Right lobe of liver (tissue), 4 donors: Measurements from ENCODE around the gene APOA4.

Experiments used
- CTCF ChIP-seq, 4 donors: fragments of 200-600 bp in 3 of 4; fragments of 450-650 bp in 1 of 4; IDR thresholded peaks; one replicate each; pipeline versions ENCODE4 v1.5.1 to v1.8.0; 2016 to 2022; ENCODE audit warnings: antibody characterized with exemption in 4 of 4, mild to moderate bottlenecking in 2 of 4
- POLR2A ChIP-seq: fragments of 450-650 bp; IDR thresholded peaks from one replicate; pipeline ENCODE4 v1.6.1; 2017; ENCODE audit warnings: antibody characterized with exemption, mild to moderate bottlenecking
- donor health status: DM: no; HTN: no; CAD: no.
- donor health status: DM: no; HTN: no; CAD: no.
- donor health status: DM: no; HTN: yes; CAD: no.

GRCh38 chr11:116778556-116778955 lies 44.5 kb downstream of the APOA4 start:
- TF ChIP-seq CTCF (IDR thresholded peaks at IDR 0.05) (no peak), POLR2A (no peak)
